Astrocyte (in vitro differentiated cells and primary cell): ENCODE data around the gene SUN2.

ENCODE experiments used
- EZH2 ChIP-seq: IDR thresholded peaks from 2 replicates; pipeline ENCODE4 v1.6.1; 2012; ENCODE audit warnings: mild to moderate bottlenecking, low read length, inconsistent platforms; ENCODE audit not compliant: insufficient read depth
- TF ChIP-seq, protein P1 (sequence below): IDR thresholded peaks from 2 replicates; pipeline ENCODE4 v1.5.1; 2011; ENCODE audit warnings: low read depth, mild to moderate bottlenecking, inconsistent platforms, low read length, moderate library complexity; ENCODE audit not compliant: insufficient read depth

DNA sequence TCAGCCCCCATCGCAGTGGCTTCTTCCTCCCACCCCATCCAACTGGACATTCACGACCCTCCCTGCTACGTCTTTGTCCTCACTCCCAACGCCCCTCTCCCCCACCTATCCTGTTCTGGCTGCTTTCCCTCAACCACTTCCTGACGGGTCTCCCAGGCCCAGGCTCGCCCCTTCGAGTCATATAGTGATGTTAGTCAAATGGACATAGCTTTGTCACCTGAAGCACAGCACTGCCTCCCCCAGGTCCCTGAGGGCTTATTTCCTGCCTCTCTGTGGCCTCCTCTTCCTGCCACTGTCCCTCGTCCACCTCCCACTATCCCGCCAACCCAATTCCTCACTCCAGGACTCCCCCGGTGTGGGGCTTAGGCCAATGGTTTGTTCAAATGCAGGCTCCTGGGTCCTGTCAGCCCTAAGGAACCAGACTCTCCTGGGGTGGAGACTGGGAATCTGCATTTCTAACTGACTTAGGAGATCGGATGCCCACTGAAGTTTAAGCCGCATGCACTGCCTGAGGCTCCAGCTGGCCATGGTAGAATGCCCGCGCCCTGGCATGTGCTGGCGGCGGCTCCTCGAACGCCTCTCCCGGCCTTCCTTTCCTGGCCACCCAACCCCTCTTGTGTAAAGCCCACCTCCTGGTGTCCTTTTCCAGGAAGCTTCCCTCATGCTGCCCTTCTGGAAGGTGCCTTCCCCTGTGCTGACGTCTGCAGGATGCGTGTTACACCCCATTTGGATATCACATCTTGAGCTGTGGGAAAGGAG is 18.3 kb downstream of the SUN2 start:
- TF ChIP-seq, protein P1, sequence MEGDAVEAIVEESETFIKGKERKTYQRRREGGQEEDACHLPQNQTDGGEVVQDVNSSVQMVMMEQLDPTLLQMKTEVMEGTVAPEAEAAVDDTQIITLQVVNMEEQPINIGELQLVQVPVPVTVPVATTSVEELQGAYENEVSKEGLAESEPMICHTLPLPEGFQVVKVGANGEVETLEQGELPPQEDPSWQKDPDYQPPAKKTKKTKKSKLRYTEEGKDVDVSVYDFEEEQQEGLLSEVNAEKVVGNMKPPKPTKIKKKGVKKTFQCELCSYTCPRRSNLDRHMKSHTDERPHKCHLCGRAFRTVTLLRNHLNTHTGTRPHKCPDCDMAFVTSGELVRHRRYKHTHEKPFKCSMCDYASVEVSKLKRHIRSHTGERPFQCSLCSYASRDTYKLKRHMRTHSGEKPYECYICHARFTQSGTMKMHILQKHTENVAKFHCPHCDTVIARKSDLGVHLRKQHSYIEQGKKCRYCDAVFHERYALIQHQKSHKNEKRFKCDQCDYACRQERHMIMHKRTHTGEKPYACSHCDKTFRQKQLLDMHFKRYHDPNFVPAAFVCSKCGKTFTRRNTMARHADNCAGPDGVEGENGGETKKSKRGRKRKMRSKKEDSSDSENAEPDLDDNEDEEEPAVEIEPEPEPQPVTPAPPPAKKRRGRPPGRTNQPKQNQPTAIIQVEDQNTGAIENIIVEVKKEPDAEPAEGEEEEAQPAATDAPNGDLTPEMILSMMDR, result no peak
- TF ChIP-seq EZH2, result no peak
